GM18507 (cell line): ENCODE measurements around the gene CAMK1D.

Experiments
- DNase-seq: peaks from one replicate; pipeline ENCODE4 v3.0.0; 2011; ENCODE audit warnings: low read depth; ENCODE audit not compliant: insufficient read length; ENCODE audit errors: extremely low spot score
- FAIRE-seq: peaks from 2 replicates; lab custom pipeline; 2011; peaks lifted over from hg19 to GRCh38; lab: Jason Lieb, UNC

The CAMK1D gene

GRCh38 chr10:12444981-12445700 is 95.8 kb downstream of the CAMK1D start:
- FAIRE-seq: no peak
- no peak for DNase-seq

- FAIRE-seq (no peak), DNase-seq (no peak)
These were observed 96.5 kb downstream of the CAMK1D start for GRCh38 chr10:12445701-12446334.

- no peak for FAIRE-seq
- no peak for DNase-seq
These were observed 99.0 kb downstream of the CAMK1D start for GRCh38 chr10:12448340-12448728.

- FAIRE-seq: peak; percentile 93
- DNase-seq: peak; percentile 35
These were observed 99.5 kb downstream of the CAMK1D start for GRCh38 chr10:12448729-12449391.

- FAIRE-seq (no peak), DNase-seq (no peak)
These were observed 106.0 kb downstream of the CAMK1D start for GRCh38 chr10:12455318-12455717.

- FAIRE-seq (no peak), DNase-seq (no peak)
These were observed 106.4 kb downstream of the CAMK1D start for GRCh38 chr10:12455766-12456165.

GRCh38 chr10:12459340-12459739 is 110.0 kb downstream of the CAMK1D start:
- DNase-seq (no peak), FAIRE-seq (no peak)

- FAIRE-seq: no peak
These were observed 110.4 kb downstream of the CAMK1D start for GRCh38 chr10:12459762-12460161.

GRCh38 chr10:12463459-12463838 is 114.1 kb downstream of the CAMK1D start:
- DNase-seq (no peak), FAIRE-seq (peak; percentile 36)

More at GRCh38 chr10:12459762-12460161, 110.4 kb downstream of the CAMK1D start:
- DNase-seq: no peak

GRCh38 chr10:12465385-12466136 is 116.2 kb downstream of the CAMK1D start:
- FAIRE-seq (no peak), DNase-seq (no peak)

- DNase-seq (no peak), FAIRE-seq (no peak)
These were observed 117.5 kb downstream of the CAMK1D start for GRCh38 chr10:12466704-12467305.

GRCh38 chr10:12469345-12469744 is 120.0 kb downstream of the CAMK1D start:
- FAIRE-seq (no peak), DNase-seq (no peak)

- FAIRE-seq: no peak
- no peak for DNase-seq
These were observed 121.4 kb downstream of the CAMK1D start for GRCh38 chr10:12470719-12471118.

GRCh38 chr10:12471135-12471534 is 121.8 kb downstream of the CAMK1D start:
- DNase-seq: no peak
- FAIRE-seq: no peak

GRCh38 chr10:12473491-12473890 is 124.1 kb downstream of the CAMK1D start:
- no peak for FAIRE-seq
- DNase-seq: no peak

GRCh38 chr10:12474727-12475412 is 125.5 kb downstream of the CAMK1D start:
- FAIRE-seq (no peak), DNase-seq (no peak)

- no peak for DNase-seq
- no peak for FAIRE-seq
These were observed 127.3 kb downstream of the CAMK1D start for GRCh38 chr10:12476656-12477055.

GRCh38 chr10:12479437-12479844 is 130.1 kb downstream of the CAMK1D start:
- FAIRE-seq (no peak), DNase-seq (no peak)

GRCh38 chr10:12479924-12480323 is 130.6 kb downstream of the CAMK1D start:
- no peak for FAIRE-seq
- no peak for DNase-seq
